Body of pancreas (tissue), 4 donors: ENCODE data around the gene ARHGAP6. TPM values are rescaled to one million over a fixed set of nuclear protein-coding genes. Genes with fewer than 3 reads are reported as not detected.

Experiments used
- ATAC-seq: fragments of 150-250 bp; one replicate; pipeline ENCODE4 v1.9.1; 2016
- DNase-seq, 4 donors: peaks; one replicate each; pipeline ENCODE4 v3.0.0-alpha.2; 2019
- H3K27ac ChIP-seq, 4 donors: fragments of 200-600 bp; sonication (generic); 1 replicate in 3 of 4; 2 replicates in 1 of 4; pipeline versions ENCODE4 v1.5.1 to v1.6.1; 2016 to 2019; ENCODE audit warnings: mild to moderate bottlenecking in 1 of 4, mixed read lengths in 1 of 4, moderate library complexity in 1 of 4
- H3K27me3 ChIP-seq, 2 donors: fragments of 200-600 bp; sonication (generic); one replicate each; pipeline ENCODE4 v1.6.0; 2016; ENCODE audit warnings: mild to moderate bottlenecking in 1 of 2
- H3K36me3 ChIP-seq, 2 donors: fragments of 200-600 bp; sonication (generic); replicated peaks in 1 of 2; 2 replicates each; pipeline ENCODE4 v1.5.1; 2016; ENCODE audit warnings: low read depth in 2 of 2; ENCODE audit not compliant: insufficient read depth in 1 of 2
- H3K4me1 ChIP-seq: fragments of 200-600 bp; sonication (generic); one replicate; pipeline ENCODE4 v1.6.0; 2016
- H3K4me3 ChIP-seq, 2 donors: fragments of 200-600 bp; sonication (generic); 1 replicate in 1 of 2; 2 replicates in 1 of 2; pipeline ENCODE4 v1.5.1; 2016 to 2019
- H3K9me3 ChIP-seq, 3 donors: fragments of 200-600 bp; sonication (generic); 1 replicate in 2 of 3; 2 replicates in 1 of 3; pipeline ENCODE4 v1.5.1; 2016
- POLR2A ChIP-seq, 3 donors: fragments of 450-650 bp; IDR thresholded peaks; one replicate each; pipeline ENCODE4 v1.6.1; 2016; ENCODE audit warnings: antibody characterized with exemption in 3 of 3, mild to moderate bottlenecking in 2 of 3
- WGBS, 2 donors: methylation state at CpG; one replicate each; pipeline ENCODE4 v1.1.5; 2017; 5-methylcytosine and 5-hydroxymethylcytosine counted together
- intact Hi-C: fragments of 100-400 bp; cut with DNase I; formaldehyde crosslinking; loops from one replicate; pipeline ENCODE4 v1.15.1; 2023
- total RNA-seq, 2 donors: library from RNA; depleted of rRNA; stranded (reverse); fragments of >200 nt; gene quantifications; one replicate each; pipeline ENCODE4 v1.1.0, GENCODE V29; 2016
- TF ChIP-seq, protein P1 (sequence below), 7 experiments: fragments of 450-650 bp in 4 of 7; fragments of 200-600 bp in 3 of 7; sonication (generic) in 3 of 7; IDR thresholded peaks; one replicate each; pipeline ENCODE4 v1.5.1; 2016 to 2019; ENCODE audit warnings: antibody characterized with exemption in 7 of 7

ARHGAP6 gene
- total RNA-seq, 2 donors from 2014 or later: 2.3 to 10.9 TPM

DNA sequence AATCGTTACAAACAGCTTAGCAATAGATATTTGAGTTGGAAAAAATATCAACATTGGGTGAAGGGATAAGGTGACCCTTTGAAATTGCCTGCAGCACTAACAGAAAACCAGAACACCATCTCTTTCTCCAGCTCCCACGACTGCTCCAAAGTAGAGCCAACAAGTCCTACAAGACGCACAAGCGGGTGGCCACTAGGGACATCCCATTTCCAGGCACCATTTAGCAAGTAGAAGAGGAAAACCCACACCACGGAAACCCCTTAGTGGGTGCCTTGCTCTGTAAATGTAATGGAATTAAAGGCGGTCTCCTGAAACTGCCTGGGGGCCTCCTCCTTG lies 1.9 kb downstream of the ARHGAP6 start:
- Histone ChIP-seq H3K27ac (no peak overlapping the region), H3K36me3 (no peaks in the 10 kb centered on the region), H3K9me3 (no peaks in the 10 kb centered on the region), H3K4me3 (no peak overlapping the region), H3K27me3 (no peaks in the 10 kb centered on the region), H3K4me1 (peaks cover 11% of the 10 kb centered on the region)
- TF ChIP-seq, protein P1, sequence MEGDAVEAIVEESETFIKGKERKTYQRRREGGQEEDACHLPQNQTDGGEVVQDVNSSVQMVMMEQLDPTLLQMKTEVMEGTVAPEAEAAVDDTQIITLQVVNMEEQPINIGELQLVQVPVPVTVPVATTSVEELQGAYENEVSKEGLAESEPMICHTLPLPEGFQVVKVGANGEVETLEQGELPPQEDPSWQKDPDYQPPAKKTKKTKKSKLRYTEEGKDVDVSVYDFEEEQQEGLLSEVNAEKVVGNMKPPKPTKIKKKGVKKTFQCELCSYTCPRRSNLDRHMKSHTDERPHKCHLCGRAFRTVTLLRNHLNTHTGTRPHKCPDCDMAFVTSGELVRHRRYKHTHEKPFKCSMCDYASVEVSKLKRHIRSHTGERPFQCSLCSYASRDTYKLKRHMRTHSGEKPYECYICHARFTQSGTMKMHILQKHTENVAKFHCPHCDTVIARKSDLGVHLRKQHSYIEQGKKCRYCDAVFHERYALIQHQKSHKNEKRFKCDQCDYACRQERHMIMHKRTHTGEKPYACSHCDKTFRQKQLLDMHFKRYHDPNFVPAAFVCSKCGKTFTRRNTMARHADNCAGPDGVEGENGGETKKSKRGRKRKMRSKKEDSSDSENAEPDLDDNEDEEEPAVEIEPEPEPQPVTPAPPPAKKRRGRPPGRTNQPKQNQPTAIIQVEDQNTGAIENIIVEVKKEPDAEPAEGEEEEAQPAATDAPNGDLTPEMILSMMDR (IDR thresholded peaks at IDR 0.05): no peak
- no peak for TF ChIP-seq POLR2A (IDR thresholded peaks at IDR 0.05)
- ATAC-seq (no peak), DNase-seq (no peak)
- 7 to 11% methylated on average over 2 to 6 of the region's 6 CpGs for WGBS, 2 donors
- intact Hi-C loops: no loop called here

GRCh38 chrX:11655282-11656015 lies 10.3 kb downstream of the ARHGAP6 start:
- intact Hi-C loops: no loop called here
- no peaks in the 10 kb centered on the region for H3K4me1 ChIP-seq
- 62 to 71% methylated on average over 7 of the region's 7 CpGs for WGBS, 2 donors

DNA sequence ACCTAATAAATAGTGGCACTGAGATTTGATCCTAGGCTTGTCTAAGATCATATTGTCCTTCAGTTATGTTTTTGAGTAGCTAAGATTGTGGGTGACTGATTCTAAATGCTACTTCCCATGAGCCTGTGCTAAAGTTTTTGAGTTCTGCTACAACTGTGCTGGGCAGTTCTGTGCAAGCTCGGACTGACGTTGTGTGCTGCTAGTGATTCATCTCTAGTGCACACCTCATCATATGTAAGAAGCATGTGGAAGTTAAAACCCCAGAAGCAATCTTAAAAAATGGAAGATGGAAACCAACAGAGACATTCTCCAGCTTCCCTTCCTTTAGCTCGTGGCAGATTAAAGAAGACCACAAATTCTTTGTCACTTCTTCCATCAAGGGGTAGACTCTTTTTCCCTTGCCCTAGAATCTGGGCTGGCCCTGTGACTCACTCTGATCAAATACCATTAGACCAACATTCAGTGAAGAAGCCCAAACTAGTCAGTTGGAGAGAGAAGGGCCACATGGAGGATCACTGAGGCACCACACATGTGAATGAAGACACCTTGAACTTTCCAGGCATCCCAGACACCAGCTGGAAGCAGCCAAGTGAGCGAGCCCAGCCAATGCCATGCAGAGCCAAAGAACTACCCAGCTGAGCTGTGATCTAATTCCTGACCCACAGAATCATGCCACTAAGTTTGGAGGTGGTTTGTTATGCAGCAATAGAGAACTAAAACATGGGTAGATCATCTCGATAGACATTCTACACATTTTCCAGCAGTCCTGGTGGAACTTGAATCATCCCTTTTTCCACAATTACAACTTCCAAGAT lies 16.8 kb downstream of the ARHGAP6 start:
- TF ChIP-seq, protein P1 (IDR thresholded peaks at IDR 0.05): no peak
- TF ChIP-seq POLR2A (IDR thresholded peaks at IDR 0.05): no peak
- Histone ChIP-seq H3K27me3 (no peaks in the 10 kb centered on the region), H3K9me3 (no peaks in the 10 kb centered on the region), H3K27ac (no peak overlapping the region), H3K4me3 (no peak overlapping the region), H3K36me3 (no peaks in the 10 kb centered on the region), H3K4me1 (no peaks in the 10 kb centered on the region)
- intact Hi-C loops: no loop called here
- 70 to 82% methylated on average over 5 of the region's 5 CpGs for WGBS, 2 donors
- ATAC-seq (no peak), DNase-seq (no peak)

More at GRCh38 chrX:11655282-11656015, 10.3 kb downstream of the ARHGAP6 start:
- Histone ChIP-seq H3K27ac (no peak overlapping the region), H3K36me3 (no peaks in the 10 kb centered on the region), H3K9me3 (no peaks in the 10 kb centered on the region), H3K4me3 (no peak overlapping the region), H3K27me3 (no peaks in the 10 kb centered on the region)
- no peak for DNase-seq
- no peak for TF ChIP-seq POLR2A (IDR thresholded peaks at IDR 0.05)
- TF ChIP-seq, protein P1 (IDR thresholded peaks at IDR 0.05): no peak
- ATAC-seq: no peak

DNA sequence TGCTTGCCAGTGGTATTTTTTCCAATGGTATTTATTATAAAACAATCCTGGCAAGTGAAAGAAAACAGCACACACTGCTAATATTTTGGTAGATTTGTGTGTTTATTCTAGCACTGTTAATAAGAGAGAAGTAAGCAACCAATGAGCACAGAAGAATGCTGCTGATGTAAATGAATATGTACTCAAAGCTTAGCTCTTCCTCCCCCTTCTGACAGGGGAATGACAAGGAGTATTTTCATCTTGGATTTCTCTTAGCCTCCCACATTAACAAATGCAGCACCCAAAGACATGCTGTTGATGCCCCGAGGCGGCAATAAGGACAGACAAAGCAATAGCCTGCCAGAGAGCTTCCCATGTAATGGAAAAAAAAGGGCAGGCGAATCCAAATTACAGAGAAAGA lies 18.6 kb downstream of the ARHGAP6 start:
- intact Hi-C loops: no loop called here
- H3K4me1 ChIP-seq: no peaks in the 10 kb centered on the region
- 57 to 69% methylated on average over 3 of the region's 3 CpGs for WGBS, 2 donors
- H3K4me3 ChIP-seq: no peak overlapping the region
- DNase-seq: no peak
- no peak for ATAC-seq
- H3K36me3 ChIP-seq: no peaks in the 10 kb centered on the region
- no peaks in the 10 kb centered on the region for H3K27me3 ChIP-seq
- TF ChIP-seq, protein P1 (IDR thresholded peaks at IDR 0.05): no peak
- TF ChIP-seq POLR2A (IDR thresholded peaks at IDR 0.05): no peak
- H3K9me3 ChIP-seq: no peaks in the 10 kb centered on the region
- H3K27ac ChIP-seq: no peak overlapping the region
